ENCODE measurements around the gene FAM20C.
A peak's percentile ranks its signal among the peaks of the same experiment; 100 is the strongest.

The FAM20C gene

GRCh38 chr7:252216-252965, 60.0 kb downstream of the FAM20C start:
- no peak for DNase-seq (ENCODE audit: low read depth)
- no peak for TF ChIP-seq CTCF (IDR thresholded peaks at IDR 0.05; ENCODE audit: control insufficient read depth, extremely low read depth, insufficient read depth)
- H3K4me3 ChIP-seq (ENCODE audit: low read depth, low read length) = no peak overlapping the region

GRCh38 chr7:252981-253380, 60.6 kb downstream of the FAM20C start:
- DNase-seq (ENCODE audit: low read depth) = no peak
- no peak for TF ChIP-seq CTCF (IDR thresholded peaks at IDR 0.05; ENCODE audit: control insufficient read depth, extremely low read depth, insufficient read depth)
- H3K4me3 ChIP-seq (ENCODE audit: low read depth, low read length) = no peak overlapping the region

- no peak for DNase-seq (ENCODE audit: low read depth)
- no peak for TF ChIP-seq CTCF (IDR thresholded peaks at IDR 0.05; ENCODE audit: control insufficient read depth, extremely low read depth, insufficient read depth)
These were observed 61.4 kb downstream of the FAM20C start for GRCh38 chr7:253581-254336.

GRCh38 chr7:254337-255037, 62.1 kb downstream of the FAM20C start:
- 0 out of 2 replicates have a peak, but pooled peaks have one; percentile 4 for TF ChIP-seq CTCF (IDR thresholded peaks at IDR 0.05; ENCODE audit: control insufficient read depth, extremely low read depth, insufficient read depth)
- no peak overlapping the region for H3K4me3 ChIP-seq (ENCODE audit: low read depth, low read length)
- DNase-seq (ENCODE audit: low read depth) = no peak

More at GRCh38 chr7:253581-254336, 61.4 kb downstream of the FAM20C start:
- no peak overlapping the region for H3K4me3 ChIP-seq (ENCODE audit: low read depth, low read length)

- TF ChIP-seq CTCF (IDR thresholded peaks at IDR 0.05; ENCODE audit: control insufficient read depth, extremely low read depth, insufficient read depth) = no peak
- DNase-seq (ENCODE audit: low read depth) = no peak
- no peak overlapping the region for H3K4me3 ChIP-seq (ENCODE audit: low read depth, low read length)
These were observed 62.7 kb downstream of the FAM20C start for GRCh38 chr7:255038-255435.

GRCh38 chr7:255721-256361, 63.5 kb downstream of the FAM20C start:
- no peak for DNase-seq (ENCODE audit: low read depth)
- no peak for TF ChIP-seq CTCF (IDR thresholded peaks at IDR 0.05; ENCODE audit: control insufficient read depth, extremely low read depth, insufficient read depth)
- no peak overlapping the region for H3K4me3 ChIP-seq (ENCODE audit: low read depth, low read length)

Data from LNCaP clone FGC (cell line).